Suprapubic skin (tissue), 4 donors: ENCODE measurements around the gene GALNT17. TPM values are rescaled to one million over a fixed set of nuclear protein-coding genes. Genes with fewer than 3 reads are reported as not detected.

Experiments
- DNase-seq, 2 donors: peaks; one replicate each; pipeline ENCODE4 v3.0.0-alpha.2; 2019; ENCODE audit warnings: low spot score in 2 of 2
- H3K27ac ChIP-seq: fragments of 200-600 bp; sonication (generic); one replicate; pipeline ENCODE4 v1.5.1; 2019
- H3K27me3 ChIP-seq: fragments of 200-600 bp; sonication (generic); one replicate; pipeline ENCODE4 v1.5.1; 2019
- H3K36me3 ChIP-seq: fragments of 200-600 bp; sonication (generic); one replicate; pipeline ENCODE4 v1.5.1; 2019
- H3K4me1 ChIP-seq: fragments of 200-600 bp; sonication (generic); one replicate; pipeline ENCODE4 v1.5.1; 2019
- H3K4me3 ChIP-seq: fragments of 200-600 bp; sonication (generic); one replicate; pipeline ENCODE4 v1.5.1; 2019; ENCODE audit warnings: mild to moderate bottlenecking
- H3K9me3 ChIP-seq: fragments of 200-600 bp; sonication (generic); one replicate; pipeline ENCODE4 v1.5.1; 2019
- EP300 ChIP-seq: sonication (generic); formaldehyde crosslinking; IDR thresholded peaks from one replicate; pipeline ENCODE4 v1.6.1; 2017; ENCODE audit warnings: antibody characterized with exemption
- POLR2A ChIP-seq, 2 donors: fragments of 450-650 bp; IDR thresholded peaks; one replicate each; pipeline ENCODE4 v1.6.1; 2017; ENCODE audit warnings: antibody characterized with exemption in 2 of 2, mild to moderate bottlenecking in 2 of 2, moderate library complexity in 2 of 2
- POLR2AphosphoS5 ChIP-seq, 3 donors: sonication (generic); formaldehyde crosslinking; IDR thresholded peaks; one replicate each; pipeline ENCODE4 v1.6.1; 2017; ENCODE audit warnings: antibody characterized with exemption in 3 of 3
- WGBS: methylation state at CpG from one replicate; pipeline ENCODE4 v1.1.5; 2018; 5-methylcytosine and 5-hydroxymethylcytosine counted together
- total RNA-seq, 4 donors: library from RNA; depleted of rRNA; stranded (reverse); fragments of >200 nt; gene quantifications; one replicate each; pipeline ENCODE4 v1.1.0, GENCODE V29; 2016
- TF ChIP-seq, protein P1 (sequence below), 2 donors: fragments of 200-600 bp in 1 of 2; fragments of 450-650 bp in 1 of 2; sonication (generic) in 1 of 2; IDR thresholded peaks; one replicate each; pipeline ENCODE4 v1.5.1; 2016 to 2019; ENCODE audit warnings: antibody characterized with exemption in 2 of 2, mild to moderate bottlenecking in 1 of 2, moderate library complexity in 1 of 2

GALNT17 gene
- total RNA-seq, 4 donors from 2014 or later: 2.0 to 4.7 (median 2.7) TPM

DNA sequence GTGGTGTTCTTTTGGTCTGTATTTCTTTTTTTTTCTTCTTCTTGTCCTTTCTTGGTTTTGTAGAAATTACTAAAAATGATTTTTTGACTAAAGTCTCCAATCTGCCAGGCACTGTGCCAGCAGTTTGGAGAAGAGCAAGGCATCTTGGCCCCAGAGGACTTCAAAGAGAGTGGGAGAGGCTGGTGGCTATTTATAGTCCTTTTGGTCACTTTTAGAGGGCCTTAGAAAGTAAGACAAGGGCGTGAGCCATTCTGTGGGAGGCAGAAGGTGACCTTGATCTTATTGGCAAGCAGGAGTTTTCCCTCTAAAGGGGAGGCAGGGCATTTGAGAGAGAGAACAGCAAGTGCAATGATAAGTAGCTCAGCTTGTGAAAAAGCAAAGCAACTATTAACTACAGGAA, 211.9 kb downstream of the GALNT17 start:
- Histone ChIP-seq H3K36me3 (no peaks in the 10 kb centered on the region), H3K9me3 (peaks cover 5% of the 10 kb centered on the region), H3K4me3 (no peak overlapping the region), H3K27ac (no peak overlapping the region), H3K27me3 (no peaks in the 10 kb centered on the region), H3K4me1 (no peaks in the 10 kb centered on the region)
- no peak for DNase-seq
- WGBS: 46% methylated on average over 1 of the region's 1 CpG
- TF ChIP-seq EP300: no peak
- TF ChIP-seq POLR2AphosphoS5 (IDR thresholded peaks at IDR 0.05): no peak
- TF ChIP-seq, protein P1, sequence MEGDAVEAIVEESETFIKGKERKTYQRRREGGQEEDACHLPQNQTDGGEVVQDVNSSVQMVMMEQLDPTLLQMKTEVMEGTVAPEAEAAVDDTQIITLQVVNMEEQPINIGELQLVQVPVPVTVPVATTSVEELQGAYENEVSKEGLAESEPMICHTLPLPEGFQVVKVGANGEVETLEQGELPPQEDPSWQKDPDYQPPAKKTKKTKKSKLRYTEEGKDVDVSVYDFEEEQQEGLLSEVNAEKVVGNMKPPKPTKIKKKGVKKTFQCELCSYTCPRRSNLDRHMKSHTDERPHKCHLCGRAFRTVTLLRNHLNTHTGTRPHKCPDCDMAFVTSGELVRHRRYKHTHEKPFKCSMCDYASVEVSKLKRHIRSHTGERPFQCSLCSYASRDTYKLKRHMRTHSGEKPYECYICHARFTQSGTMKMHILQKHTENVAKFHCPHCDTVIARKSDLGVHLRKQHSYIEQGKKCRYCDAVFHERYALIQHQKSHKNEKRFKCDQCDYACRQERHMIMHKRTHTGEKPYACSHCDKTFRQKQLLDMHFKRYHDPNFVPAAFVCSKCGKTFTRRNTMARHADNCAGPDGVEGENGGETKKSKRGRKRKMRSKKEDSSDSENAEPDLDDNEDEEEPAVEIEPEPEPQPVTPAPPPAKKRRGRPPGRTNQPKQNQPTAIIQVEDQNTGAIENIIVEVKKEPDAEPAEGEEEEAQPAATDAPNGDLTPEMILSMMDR (IDR thresholded peaks at IDR 0.05): no peak
- no peak for TF ChIP-seq POLR2A (IDR thresholded peaks at IDR 0.05)

DNA sequence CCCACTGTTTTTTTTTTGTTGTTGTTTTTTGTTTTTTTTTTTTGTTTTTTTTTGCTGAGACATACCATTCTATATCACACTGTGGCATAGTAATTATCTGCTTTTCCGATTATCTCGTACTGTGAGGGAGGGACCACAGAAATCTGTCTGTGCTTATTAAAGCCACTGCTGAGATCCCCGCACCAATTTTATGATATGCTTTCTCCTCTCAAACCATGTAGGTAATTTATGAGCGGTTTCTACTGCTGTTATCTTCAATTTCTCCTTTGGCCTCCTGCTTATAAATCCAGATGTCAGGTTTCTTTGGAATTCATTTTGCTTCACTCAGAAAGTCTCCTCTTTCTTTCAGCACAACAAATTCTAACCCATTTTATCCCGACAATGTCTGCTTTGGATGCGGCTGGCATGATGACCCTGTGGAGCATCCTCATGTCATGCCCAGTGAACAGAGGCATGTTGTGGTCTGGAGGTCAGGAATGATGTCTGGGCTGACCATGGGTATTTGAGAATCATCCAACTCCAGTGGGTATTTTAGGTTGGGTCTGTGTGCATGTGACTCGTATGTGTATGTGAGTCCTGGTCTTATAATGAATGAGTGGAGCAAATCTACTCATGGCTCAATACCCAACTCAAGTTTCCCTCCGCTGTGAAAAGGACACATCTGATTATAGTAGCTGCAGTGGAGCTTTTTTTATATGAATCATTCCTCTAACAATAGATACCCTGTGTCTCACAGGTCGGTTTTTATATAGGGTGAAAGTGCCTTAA, 213.4 kb downstream of the GALNT17 start:
- Histone ChIP-seq H3K27me3 (no peaks in the 10 kb centered on the region), H3K9me3 (peaks cover 5% of the 10 kb centered on the region), H3K4me3 (no peak overlapping the region), H3K27ac (no peak overlapping the region), H3K36me3 (no peaks in the 10 kb centered on the region), H3K4me1 (no peaks in the 10 kb centered on the region)
- TF ChIP-seq POLR2A (IDR thresholded peaks at IDR 0.05) (no peak), EP300 (no peak), POLR2AphosphoS5 (IDR thresholded peaks at IDR 0.05) (no peak)
- TF ChIP-seq, protein P1 (IDR thresholded peaks at IDR 0.05): no peak
- DNase-seq: no peak
- WGBS: 53% methylated on average over 9 of the region's 9 CpGs

DNA sequence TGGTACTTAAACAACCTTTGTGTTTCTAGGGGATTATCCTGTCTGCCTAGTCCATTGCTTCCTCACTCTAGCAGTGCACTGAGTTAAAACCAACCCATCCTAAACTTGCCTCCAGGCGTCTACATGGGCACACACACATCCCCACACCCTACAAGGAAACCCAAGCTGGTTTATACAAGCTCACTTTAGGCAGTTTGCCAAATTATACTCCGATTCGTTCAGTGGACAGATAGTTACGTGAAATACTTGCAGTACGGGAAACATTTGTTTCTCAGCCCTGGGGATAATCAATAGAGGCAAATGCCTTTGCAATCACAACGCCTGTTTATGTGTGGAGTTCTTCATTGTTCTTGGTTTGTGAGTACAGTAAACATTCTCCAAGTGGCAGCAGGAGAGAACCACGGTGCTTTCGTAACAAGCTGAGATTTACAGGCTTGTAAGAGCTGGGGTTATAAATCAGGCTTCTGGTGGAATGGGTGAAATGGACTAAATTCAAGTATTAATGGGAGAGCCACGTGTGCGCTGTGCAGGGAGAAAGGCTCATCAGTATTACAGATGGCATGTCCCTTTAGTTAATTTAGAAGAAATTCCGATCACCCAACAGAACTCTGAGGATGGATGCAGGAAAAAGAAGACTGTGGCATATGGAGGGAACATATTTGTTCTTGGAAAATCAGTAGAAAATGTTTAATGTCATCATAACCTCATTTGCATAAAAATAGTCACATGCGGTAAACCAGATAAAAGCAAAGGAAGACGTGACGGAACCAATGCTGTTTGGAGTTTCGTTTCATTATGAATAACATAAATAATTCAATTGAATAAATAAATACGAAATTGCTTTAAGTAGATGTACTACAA, 217.1 kb downstream of the GALNT17 start:
- no peak overlapping the region for H3K4me3 ChIP-seq
- no peaks in the 10 kb centered on the region for H3K27me3 ChIP-seq
- peaks cover 11% of the 10 kb centered on the region for H3K9me3 ChIP-seq
- H3K27ac ChIP-seq: no peak overlapping the region
- no peaks in the 10 kb centered on the region for H3K36me3 ChIP-seq
- no peak for DNase-seq
- H3K4me1 ChIP-seq: no peaks in the 10 kb centered on the region
- 31% methylated on average over 16 of the region's 16 CpGs for WGBS
- TF ChIP-seq EP300 (no peak), POLR2A (IDR thresholded peaks at IDR 0.05) (no peak), POLR2AphosphoS5 (IDR thresholded peaks at IDR 0.05) (no peak)
- TF ChIP-seq, protein P1 (IDR thresholded peaks at IDR 0.05): no peak

DNA sequence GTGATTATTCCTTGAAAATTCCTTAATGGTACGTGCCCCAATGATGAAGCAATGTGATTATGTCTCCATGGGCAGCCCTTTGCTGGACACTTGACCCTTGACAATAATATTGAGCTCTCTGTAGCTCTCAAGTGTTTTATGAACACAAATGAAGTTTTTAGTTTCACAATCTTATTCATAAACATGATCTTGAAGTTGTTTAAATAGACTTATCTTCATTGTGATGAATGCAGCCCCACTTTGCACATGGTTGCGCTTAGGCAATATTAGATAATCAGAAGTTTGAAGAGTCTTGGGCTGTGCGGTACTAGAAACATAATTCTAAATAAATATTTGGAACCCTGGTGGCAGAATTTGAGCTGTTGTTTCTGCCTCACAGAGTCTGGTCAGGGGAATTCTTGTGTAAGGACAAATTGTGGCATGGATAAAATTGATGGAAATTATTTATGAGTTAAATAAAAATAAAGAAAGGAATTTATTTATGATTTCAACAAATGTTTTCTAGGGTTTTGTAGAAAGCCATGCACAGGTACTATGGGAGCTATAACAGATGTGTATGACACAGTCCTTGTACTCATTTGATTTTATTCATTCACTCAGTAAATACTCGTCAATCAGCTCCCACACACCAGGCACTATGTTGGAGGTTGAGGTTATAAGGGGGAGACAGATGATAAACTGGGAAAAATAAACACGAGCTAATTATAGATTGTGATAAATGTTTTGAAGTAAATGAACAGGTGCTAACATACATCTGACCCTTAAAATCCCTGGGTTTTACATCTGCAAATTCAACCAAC, 217.9 kb downstream of the GALNT17 start:
- Histone ChIP-seq H3K4me1 (no peaks in the 10 kb centered on the region), H3K36me3 (no peaks in the 10 kb centered on the region), H3K27ac (no peak overlapping the region), H3K4me3 (no peak overlapping the region), H3K9me3 (peaks cover 11% of the 10 kb centered on the region), H3K27me3 (no peaks in the 10 kb centered on the region)
- TF ChIP-seq, protein P1 (IDR thresholded peaks at IDR 0.05): no peak
- TF ChIP-seq POLR2A (IDR thresholded peaks at IDR 0.05) (no peak), POLR2AphosphoS5 (IDR thresholded peaks at IDR 0.05) (no peak), EP300 (no peak)
- DNase-seq: no peak
- WGBS: 72% methylated on average over 5 of the region's 5 CpGs
